Occipital lobe (tissue), 2 donors: ENCODE data around the gene DUSP16. TPM values are rescaled to one million over a fixed set of nuclear protein-coding genes. Genes with fewer than 3 reads are reported as not detected.
"Not testable (repeated sequence)": the region's sequence is repeated elsewhere in the genome, so short reads cannot be mapped to it uniquely, and the experiment has no call there.

ENCODE experiments used
- DNase-seq: peaks from one replicate; lab custom pipeline; 2025; lab: John Stamatoyannopoulos, UW
- total RNA-seq: library from RNA; depleted of rRNA; stranded (reverse); fragments of >200 nt; gene quantifications from one replicate; pipeline ENCODE4 v1.2.3, GENCODE V29; 2014

DUSP16 gene
- total RNA-seq, 1 donor from 2014 or later = 10.0 TPM

GRCh38 chr12:12548713-12549112, 13.9 kb downstream of the DUSP16 start:
- no peak for DNase-seq

GRCh38 chr12:12546314-12546772, 16.3 kb downstream of the DUSP16 start:
- DNase-seq = no peak

GRCh38 chr12:12543959-12544358, 18.7 kb downstream of the DUSP16 start:
- no peak for DNase-seq

- DNase-seq = no peak
Observed at GRCh38 chr12:12542964-12543363, 19.7 kb downstream of the DUSP16 start.

- no peak for DNase-seq
Observed at GRCh38 chr12:12542286-12542685, 20.4 kb downstream of the DUSP16 start.

- DNase-seq = no peak
Observed at GRCh38 chr12:12541782-12542181, 20.9 kb downstream of the DUSP16 start.

- DNase-seq = no peak
Observed at GRCh38 chr12:12540261-12541013, 22.2 kb downstream of the DUSP16 start.

GRCh38 chr12:12539028-12539810, 23.4 kb downstream of the DUSP16 start:
- no peak for DNase-seq

- no peak for DNase-seq
Observed at GRCh38 chr12:12538535-12538934, 24.1 kb downstream of the DUSP16 start.

GRCh38 chr12:12537421-12537820, 25.2 kb downstream of the DUSP16 start:
- no peak for DNase-seq

- DNase-seq = no peak
Observed at GRCh38 chr12:12534975-12535374, 27.7 kb downstream of the DUSP16 start.

- DNase-seq = no peak
Observed at GRCh38 chr12:12534166-12534866, 28.3 kb downstream of the DUSP16 start.

GRCh38 chr12:12533238-12533829, 29.3 kb downstream of the DUSP16 start:
- no peak for DNase-seq

GRCh38 chr12:12531194-12531593, 31.5 kb downstream of the DUSP16 start:
- no peak for DNase-seq

- no peak for DNase-seq
Observed at GRCh38 chr12:12529783-12530421, 32.8 kb downstream of the DUSP16 start.

- no peak for DNase-seq
Observed at GRCh38 chr12:12528361-12529270, 34.0 kb downstream of the DUSP16 start.

GRCh38 chr12:12527820-12528296, 34.8 kb downstream of the DUSP16 start:
- no peak for DNase-seq

- no peak for DNase-seq
Observed at GRCh38 chr12:12524128-12524527, 38.5 kb downstream of the DUSP16 start.

- DNase-seq = no peak
Observed at GRCh38 chr12:12523229-12523628, 39.4 kb downstream of the DUSP16 start.

- not testable (repeated sequence) for DNase-seq
Observed at GRCh38 chr12:12522657-12523056, 40.0 kb downstream of the DUSP16 start.
